NCI-H345 treated with DMSO at 0.1 percent for 48 hours (cell line): ENCODE data around the gene BTBD2.

Experiments used
- DNase-seq: peaks from one replicate; lab custom pipeline; 2025; ENCODE audit not compliant: unreplicated experiment; lab: John Stamatoyannopoulos, UW

BTBD2 gene

GRCh38 chr19:1967087-1967608, 48.4 kb downstream of the BTBD2 start:
- DNase-seq = no peak

DNA sequence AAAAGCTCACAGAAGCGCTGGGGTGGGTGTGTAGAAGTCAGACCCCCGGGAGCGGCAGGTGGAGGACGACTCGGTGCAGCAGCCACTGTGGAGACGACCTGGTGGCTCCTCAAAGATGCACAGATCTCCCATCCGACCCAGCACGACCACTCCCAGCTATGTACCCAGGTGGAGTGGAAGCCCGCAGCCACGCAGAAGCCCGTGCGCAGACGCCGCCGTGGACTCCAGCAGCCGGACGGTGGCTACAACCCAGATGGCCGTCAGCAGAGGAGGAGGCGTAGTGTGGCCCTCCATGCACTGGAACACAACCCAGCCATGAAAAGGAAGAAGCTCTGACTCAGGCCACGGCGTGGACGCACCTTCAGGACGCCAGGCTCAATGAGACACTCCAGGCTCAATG, 52.8 kb downstream of the BTBD2 start:
- no peak for DNase-seq

DNA sequence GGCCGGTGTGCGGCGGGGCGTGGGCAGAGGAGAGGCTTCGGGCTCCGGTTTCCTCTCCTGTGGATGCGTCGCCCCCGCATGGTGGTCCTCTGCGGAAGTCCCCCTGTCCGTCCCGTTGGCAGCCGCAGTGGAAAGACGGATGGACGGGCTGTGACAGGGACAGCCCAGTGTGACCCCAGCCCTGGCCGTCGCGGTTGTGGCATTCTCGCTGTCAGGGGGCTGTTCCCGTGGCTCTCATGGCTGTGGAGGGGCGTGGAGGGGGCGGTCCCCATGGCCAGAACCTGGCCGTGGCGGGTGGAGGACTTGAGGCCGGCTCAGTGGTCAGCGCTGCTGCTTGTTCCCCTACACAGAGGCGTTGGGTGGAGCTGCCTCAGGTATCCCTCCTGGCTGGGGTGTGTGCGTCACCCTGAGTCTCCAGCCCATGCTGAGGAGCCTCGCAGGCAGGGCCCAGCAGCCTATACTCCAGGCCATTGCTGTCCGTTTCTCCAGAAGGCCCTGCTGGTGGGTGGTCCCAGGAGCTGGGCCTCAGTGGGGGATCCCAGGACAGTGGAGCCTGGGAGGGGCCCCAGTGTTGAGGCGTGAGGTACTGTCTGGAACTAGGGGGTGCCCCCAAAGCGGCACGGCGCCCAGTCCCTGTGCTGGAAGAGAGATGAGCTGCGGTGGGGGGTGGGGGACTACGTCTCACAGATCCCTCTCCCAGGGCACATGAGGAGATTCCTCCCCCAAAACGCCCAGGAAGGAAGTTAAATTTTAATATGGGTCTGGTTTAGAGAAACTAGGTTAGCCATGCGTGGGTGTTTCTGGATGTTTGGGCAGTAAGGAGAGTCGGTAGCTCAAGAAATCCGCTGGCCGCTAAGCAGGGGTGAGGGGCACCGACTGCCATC, 54.3 kb downstream of the BTBD2 start:
- DNase-seq = no peak

DNA sequence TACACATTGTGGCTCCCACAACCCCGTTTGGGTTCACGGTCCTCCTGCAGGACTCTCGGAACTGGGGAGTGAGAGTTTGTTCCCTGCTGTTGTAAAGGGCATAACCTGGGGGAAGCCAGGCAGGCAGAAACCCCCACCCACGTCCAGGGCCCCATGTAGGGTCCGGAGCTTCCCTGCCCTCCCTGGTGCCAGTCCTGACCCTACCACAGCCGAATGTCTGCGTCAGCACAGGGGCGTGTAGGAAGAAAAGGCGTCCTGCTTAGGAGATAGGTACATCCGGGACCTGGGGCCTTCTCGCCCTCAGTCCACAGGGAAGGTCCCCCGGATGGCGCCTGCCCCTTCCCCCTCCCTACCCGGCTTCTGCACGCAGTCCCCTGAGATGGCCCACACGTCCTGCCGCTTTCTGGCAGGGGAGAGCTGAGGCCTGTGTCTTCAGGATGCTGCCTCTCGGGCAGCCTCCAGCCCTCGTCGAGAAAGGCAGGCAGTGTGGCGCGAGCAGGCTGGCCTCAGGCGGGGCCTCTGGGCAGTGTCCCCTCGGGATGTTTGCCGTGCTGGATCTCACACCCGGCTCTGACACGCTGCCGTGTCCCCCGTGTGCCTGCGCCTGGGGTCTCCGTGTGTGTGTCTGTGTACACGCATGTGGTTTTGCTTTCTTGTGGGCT, 55.5 kb downstream of the BTBD2 start:
- DNase-seq = no peak

GRCh38 chr19:1957562-1958248, 57.8 kb downstream of the BTBD2 start:
- no peak for DNase-seq

- DNase-seq = no peak
These were observed 58.5 kb downstream of the BTBD2 start for GRCh38 chr19:1956868-1957492.

DNA sequence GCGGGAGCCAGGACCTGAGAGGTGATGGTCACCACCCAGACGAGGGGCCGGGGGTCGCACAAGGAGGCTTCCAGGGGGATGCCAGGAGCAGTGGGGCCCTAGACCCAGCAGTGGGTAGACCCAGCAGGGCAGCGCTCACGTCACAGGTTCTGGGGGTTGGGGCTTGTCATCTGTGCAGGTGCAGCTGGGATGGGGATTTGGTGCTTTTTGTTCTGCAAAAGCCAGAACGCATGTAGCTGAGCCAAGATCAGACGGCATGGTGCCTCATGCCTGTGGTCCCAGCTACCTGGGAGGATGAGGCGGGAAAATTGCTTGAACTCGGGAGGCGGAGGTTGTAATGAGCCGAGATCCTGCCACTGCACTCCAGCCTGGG, 59.4 kb downstream of the BTBD2 start:
- DNase-seq = no peak

DNA sequence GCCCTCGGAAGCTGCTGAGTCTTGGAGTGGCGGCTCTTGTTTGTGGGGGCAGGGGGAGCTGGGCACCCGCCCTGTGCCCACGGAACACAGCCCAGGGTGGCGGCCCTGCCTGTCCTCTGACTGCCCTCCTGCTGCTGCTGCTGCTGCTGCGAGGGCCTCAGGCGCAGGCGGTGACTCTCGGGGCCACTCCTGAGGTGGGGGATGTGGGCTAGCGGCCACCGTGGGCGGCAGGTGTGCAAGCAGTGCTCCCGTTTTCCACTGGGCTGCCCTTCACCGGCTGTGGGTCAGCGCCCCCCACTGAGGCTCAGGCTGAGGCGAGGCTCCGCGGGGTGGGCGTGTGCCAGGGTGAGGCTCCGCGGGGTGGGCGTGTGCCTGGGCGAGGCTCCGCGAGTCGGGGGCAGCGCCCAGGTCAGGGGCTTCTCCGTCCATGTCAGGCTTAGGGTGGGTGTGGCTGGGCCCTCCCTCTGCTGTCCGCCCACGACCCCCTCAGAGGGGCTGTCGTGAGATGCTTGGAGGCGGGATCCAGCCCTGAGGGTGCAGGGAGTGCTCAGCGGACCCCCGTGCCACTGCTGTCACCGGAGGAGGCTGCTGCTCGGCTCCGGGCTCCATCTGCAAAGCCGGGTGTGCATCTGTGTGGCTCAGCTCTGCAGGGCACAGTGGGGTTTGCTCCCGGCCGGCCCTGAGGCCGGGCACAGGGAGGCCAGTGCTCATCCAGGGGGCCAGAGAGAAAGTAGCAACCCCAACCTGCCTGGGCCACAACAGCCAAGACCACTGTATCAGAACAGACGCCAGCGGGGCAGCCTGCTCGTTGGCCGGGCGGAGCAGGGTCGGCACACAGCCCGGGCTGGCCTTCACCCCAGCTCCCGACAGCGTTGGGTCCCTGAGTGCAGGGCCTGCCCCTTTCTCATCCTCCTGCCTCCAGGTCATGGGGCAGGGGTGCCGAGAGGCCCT, 60.1 kb downstream of the BTBD2 start:
- DNase-seq = no peak

GRCh38 chr19:1954532-1954933, 61.0 kb downstream of the BTBD2 start:
- DNase-seq = no peak

DNA sequence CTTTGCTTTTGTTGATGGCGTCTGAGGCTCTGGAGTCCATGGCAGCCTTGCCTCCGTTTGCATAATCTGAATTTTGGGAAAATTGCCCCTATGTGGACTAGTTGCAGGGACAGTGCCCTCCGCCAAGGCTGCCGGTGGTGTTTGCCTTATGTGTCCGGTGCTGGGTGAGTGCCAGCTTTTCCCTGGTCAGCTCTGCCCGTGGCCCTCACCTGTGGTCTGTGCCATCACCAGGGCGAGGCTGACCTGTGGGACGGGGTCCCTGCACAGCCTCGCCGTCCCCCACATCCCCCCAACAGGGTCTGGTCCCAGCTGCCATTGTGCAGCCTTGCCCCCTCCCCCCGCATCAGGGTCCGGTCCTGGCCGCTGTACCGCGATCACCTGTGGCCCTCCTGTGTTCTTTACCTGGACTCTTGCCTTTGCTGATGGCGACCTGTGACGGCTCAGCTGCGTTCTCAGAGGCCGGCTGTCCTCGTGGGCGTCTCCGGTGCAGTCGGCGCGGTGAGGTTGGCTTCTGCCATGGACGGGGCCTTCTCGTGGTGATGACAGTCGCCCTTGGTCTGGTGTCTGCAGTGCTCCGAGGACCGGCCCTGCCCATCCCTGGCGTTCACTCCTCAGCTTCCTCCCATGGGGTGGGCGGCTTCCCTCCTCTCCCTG, 61.9 kb downstream of the BTBD2 start:
- DNase-seq = no peak

- no peak for DNase-seq
These were observed 62.5 kb downstream of the BTBD2 start for GRCh38 chr19:1953037-1953436.

DNA sequence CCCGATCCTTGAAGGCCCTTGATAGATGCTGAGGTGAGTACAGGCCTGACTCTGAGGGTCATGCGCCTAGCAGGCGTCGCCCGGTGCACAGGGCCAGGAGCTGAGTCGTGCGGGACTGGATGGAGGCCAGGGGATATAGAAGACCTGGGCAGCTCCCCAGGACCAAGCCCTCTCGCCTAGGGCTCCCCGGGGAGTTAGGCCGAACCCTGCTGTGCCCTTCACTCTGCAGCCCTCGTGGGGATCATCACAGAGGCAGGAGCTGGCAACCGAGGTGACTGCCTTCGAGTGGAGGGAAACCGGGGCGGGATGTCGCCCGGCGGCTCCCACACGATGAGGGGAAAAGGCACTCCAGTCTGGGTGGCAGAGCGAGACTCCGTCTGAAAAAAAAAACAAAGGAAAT, 62.9 kb downstream of the BTBD2 start:
- DNase-seq = no peak

DNA sequence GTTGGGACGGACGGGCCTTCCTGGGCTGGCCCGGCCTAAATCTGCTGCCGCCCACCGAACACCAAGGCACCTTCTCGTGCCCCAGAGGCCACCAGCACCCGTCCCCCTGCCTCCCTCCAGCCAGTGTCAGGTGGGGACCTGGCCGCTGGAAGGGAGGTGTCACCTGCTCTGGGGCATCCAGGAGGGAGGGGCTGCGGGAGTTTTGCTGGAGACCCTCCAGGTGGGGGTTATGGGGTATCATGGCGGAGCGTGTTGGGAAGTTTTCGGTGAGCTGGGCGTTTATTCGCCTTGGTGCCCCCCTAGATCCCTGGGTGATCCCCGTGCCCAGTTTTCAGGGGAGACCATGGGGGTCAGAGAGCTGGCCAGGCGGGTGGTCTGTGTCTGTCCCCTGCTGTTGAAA, 64.9 kb downstream of the BTBD2 start:
- no peak for DNase-seq

DNA sequence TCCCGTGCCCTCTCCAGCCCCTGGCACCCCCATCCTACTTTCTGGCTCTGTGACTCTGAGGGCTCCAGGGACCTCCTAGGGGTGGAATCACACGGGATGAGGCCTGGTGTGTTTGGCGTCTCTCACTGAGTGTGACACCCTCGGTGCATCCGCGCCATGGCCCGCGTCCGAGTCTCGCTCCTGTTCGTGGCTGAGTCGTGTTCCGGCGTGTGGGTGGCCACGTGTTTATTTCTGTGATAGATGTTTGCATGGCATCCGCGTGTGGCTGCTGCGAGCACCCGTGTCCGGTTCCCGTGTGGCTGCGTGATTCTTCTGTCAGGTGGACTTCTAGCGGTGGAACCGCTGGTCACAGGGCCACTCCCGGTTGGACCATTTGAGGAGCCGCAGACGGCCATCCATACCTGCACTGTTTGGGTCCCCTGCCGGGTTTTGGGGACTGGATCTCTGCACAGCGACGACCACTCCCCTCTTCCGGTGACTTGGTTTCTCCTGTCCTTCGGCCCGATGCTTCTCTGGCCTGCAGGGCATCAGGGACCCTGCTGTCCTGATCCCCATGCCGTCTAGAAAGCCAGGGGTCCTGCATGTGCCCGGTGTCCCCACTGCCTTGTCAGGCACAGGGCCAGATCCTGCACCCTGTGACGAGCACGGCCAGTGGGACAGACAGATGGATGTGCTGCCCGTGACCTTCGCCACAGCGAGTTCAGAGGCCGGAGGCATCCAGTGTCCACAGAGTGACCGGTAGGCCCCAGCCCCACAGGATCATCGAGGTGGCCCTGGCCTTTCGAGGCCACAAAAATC, 66.0 kb downstream of the BTBD2 start:
- DNase-seq = no peak

DNA sequence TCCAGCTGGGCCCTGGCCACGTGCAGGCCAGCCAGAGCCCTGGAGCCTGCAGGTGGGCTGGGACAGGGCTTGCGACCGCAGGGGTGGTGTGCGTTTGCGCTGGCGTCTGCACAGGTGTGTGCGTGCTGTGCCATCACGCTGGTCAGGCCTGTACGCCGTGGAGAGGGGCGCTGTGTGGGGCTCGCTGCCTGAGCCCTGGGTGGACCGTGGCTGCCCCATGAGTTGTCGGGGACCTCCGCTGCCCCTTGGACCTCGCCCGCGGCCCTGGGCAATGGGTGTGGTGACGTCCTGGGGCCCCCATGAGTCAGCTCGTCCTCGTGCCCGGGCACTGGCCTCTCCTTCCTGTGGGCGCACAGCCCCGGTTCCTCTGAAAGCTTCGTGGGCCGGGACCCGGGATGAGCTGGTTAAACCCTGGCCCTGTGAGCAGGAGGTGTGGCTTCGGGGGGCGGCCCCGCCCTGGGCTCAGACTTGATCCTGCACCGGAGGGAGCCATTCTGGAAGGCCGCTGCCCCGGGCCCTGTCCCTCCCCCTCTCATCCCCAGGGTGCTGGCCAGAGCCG, 67.8 kb downstream of the BTBD2 start:
- DNase-seq = no peak

DNA sequence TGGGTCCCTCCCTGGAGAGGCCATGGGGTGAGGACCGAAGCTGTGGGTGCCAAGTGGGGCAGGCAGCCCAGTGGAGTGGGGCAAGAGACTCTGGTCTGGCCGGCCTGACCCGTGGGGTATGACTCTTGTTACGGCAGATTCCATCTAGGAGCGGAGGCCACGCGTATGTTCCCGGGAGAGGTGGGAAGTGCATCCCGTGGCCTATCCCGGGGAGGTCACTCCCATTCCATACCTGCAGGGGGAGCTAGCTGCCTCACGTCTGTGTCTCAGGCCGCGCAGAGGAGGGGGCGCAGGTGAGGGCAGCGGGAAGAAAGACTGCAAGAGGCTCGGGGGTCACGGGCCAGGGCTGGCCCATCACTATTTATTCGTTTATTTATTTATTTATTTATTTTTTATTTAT, 69.6 kb downstream of the BTBD2 start:
- DNase-seq = no peak

- no peak for DNase-seq
These were observed 70.5 kb downstream of the BTBD2 start for GRCh38 chr19:1944916-1945561.
